Hematopoietic multipotent progenitor cell (in vitro differentiated cells): ENCODE data around the gene NBPF11. TPM values are rescaled to one million over a fixed set of nuclear protein-coding genes. Genes with fewer than 3 reads are reported as not detected.
"Not testable (repeated sequence)": the region's sequence is repeated elsewhere in the genome, so short reads cannot be mapped to it uniquely, and the experiment has no call there.

Source experiments
- DNase-seq, 3 donors: peaks; one replicate each; pipeline ENCODE4 v3.0.0-alpha.2; 2011 to 2015; ENCODE audit warnings: low read depth in 2 of 3, low spot score in 2 of 3
- total RNA-seq: library from RNA; depleted of rRNA; stranded (reverse); fragments of >200 nt; gene quantifications from one replicate; pipeline ENCODE4 v1.2.3, GENCODE V29; 2012

The NBPF11 gene
- 6.5 TPM for total RNA-seq

GRCh38 chr1:148151911-148152656 is at the start of gene NBPF11:
TSS of gene NBPF11 (minus strand) at chr1:148152281. CDS start at chr1:148127003, 25,278 bp downstream.
- DNase-seq: peak; percentile 49 to 81 (median 79)

GRCh38 chr1:148197396-148197795 is 45.3 kb upstream of the NBPF11 start:
- not testable (repeated sequence) for DNase-seq

GRCh38 chr1:148196949-148197348 is 44.9 kb upstream of the NBPF11 start:
- not testable (repeated sequence) for DNase-seq

GRCh38 chr1:148195115-148195514 is 43.0 kb upstream of the NBPF11 start:
- not testable (repeated sequence) for DNase-seq

- not testable (repeated sequence) for DNase-seq
Measured at GRCh38 chr1:148188768-148189167, 36.7 kb upstream of the NBPF11 start.

- not testable (repeated sequence) for DNase-seq
Measured at GRCh38 chr1:148178682-148179081, 26.6 kb upstream of the NBPF11 start.

GRCh38 chr1:148175414-148175813 is 23.3 kb upstream of the NBPF11 start:
- DNase-seq: not testable (repeated sequence)

- DNase-seq: peak in 1 of 3 donors; percentile 13
Measured at GRCh38 chr1:148171995-148172394, 19.9 kb upstream of the NBPF11 start.

GRCh38 chr1:148166558-148167492 is 14.7 kb upstream of the NBPF11 start:
- DNase-seq: no peak

GRCh38 chr1:148162363-148162762 is 10.3 kb upstream of the NBPF11 start:
- no peak for DNase-seq

GRCh38 chr1:148161053-148161901 is 9.2 kb upstream of the NBPF11 start:
- DNase-seq: no peak

GRCh38 chr1:148160343-148161052 is 8.4 kb upstream of the NBPF11 start:
- no peak for DNase-seq

GRCh38 chr1:148160048-148160342 is 7.9 kb upstream of the NBPF11 start:
- DNase-seq: no peak

- DNase-seq: peak in 1 of 3 donors; percentile 4
Measured at GRCh38 chr1:148158341-148159003, 6.4 kb upstream of the NBPF11 start.

GRCh38 chr1:148157803-148158202 is 5.7 kb upstream of the NBPF11 start:
- DNase-seq: not testable (repeated sequence)

GRCh38 chr1:148155494-148156275 is 3.6 kb upstream of the NBPF11 start:
- DNase-seq: peak in 2 of 3 donors; percentile 66 to 82

GRCh38 chr1:148152795-148153194 is 714 bp upstream of the NBPF11 start:
- DNase-seq: not testable (repeated sequence)

GRCh38 chr1:148151371-148151819 is 686 bp downstream of the NBPF11 start:
- DNase-seq: peak in 2 of 3 donors; percentile 28 to 30

GRCh38 chr1:148150945-148151344 is 1.1 kb downstream of the NBPF11 start:
- DNase-seq: not testable (repeated sequence)
